Kidney (tissue), 14 donors: ENCODE results near the gene SERPINA12. TPM values are rescaled to one million over a fixed set of nuclear protein-coding genes. Genes with fewer than 3 reads are reported as not detected.
A peak's percentile ranks its signal among the peaks of the same experiment; 100 is the strongest.

ENCODE experiments used
- DNase-seq, 5 donors: peaks; one replicate each; pipeline ENCODE4 v3.0.0-alpha.2; 2013 to 2020
- FAIRE-seq: peaks from 2 replicates; lab custom pipeline; 2012; peaks lifted over from hg19 to GRCh38; lab: Jason Lieb, UNC
- H3K27ac ChIP-seq, 2 donors: one replicate each; pipeline ENCODE4 v1.7.0; 2013; ENCODE audit warnings: low read depth in 2 of 2, low read length in 2 of 2, inconsistent platforms in 1 of 2
- H3K27me3 ChIP-seq: one replicate; pipeline ENCODE4 v1.7.1; 2013; ENCODE audit warnings: low read length, inconsistent platforms; ENCODE audit not compliant: control insufficient read depth, insufficient read depth
- H3K36me3 ChIP-seq, 3 donors: one replicate each; pipeline versions ENCODE4 v1.7.0 to v1.7.1; 2013; ENCODE audit warnings: low read length in 3 of 3, control low read depth in 1 of 3, inconsistent platforms in 1 of 3; ENCODE audit not compliant: insufficient read depth in 3 of 3, control insufficient read depth in 2 of 3
- H3K4me1 ChIP-seq, 3 donors: one replicate each; pipeline versions ENCODE4 v1.7.0 to v1.7.1; 2013; ENCODE audit warnings: low read length in 3 of 3, inconsistent platforms in 1 of 3, low read depth in 1 of 3; ENCODE audit not compliant: control insufficient read depth in 2 of 3, insufficient read depth in 2 of 3
- H3K4me3 ChIP-seq, 3 donors: one replicate each; pipeline versions ENCODE4 v1.7.0 to v1.8.1; 2013; ENCODE audit warnings: low read length in 3 of 3, control low read depth in 1 of 3, inconsistent platforms in 1 of 3
- H3K9ac ChIP-seq, 3 donors: one replicate each; pipeline versions ENCODE4 v1.7.0 to v1.7.1; 2013; ENCODE audit warnings: low read length in 3 of 3, control low read depth in 1 of 3, inconsistent platforms in 1 of 3
- H3K9me3 ChIP-seq, 3 donors: one replicate each; pipeline versions ENCODE4 v1.7.0 to v1.7.1; 2013; ENCODE audit warnings: low read length in 3 of 3, control low read depth in 1 of 3, inconsistent platforms in 1 of 3; ENCODE audit not compliant: control insufficient read depth in 2 of 3, insufficient read depth in 1 of 3
- CTCF ChIP-seq: IDR thresholded peaks from 3 replicates; pipeline ENCODE4 v1.5.1; 2012; ENCODE audit warnings: mild to moderate bottlenecking, moderate library complexity, borderline replicate concordance; ENCODE audit not compliant: insufficient read depth; ENCODE audit errors: extremely low read depth
- intact Hi-C: fragments of 100-400 bp; cut with DNase I; formaldehyde crosslinking; loops from one replicate; pipeline ENCODE4 v1.11.1; 2022
- polyA plus RNA-seq: library from polyadenylated mRNA; stranded (reverse); fragments of 350-450 nt; fragmentation: Illumina TruSeq; extraction: RNeasy Lipid Tissue Mini Kit (QIAGEN cat#74804); gene quantifications from one replicate; pipeline ENCODE4 v1.2.3, GENCODE V29; 2014; ENCODE audit warnings: low read depth, low replicate concordance; ENCODE audit not compliant: insufficient read depth
- total RNA-seq: library from RNA; stranded (reverse); fragmentation: NEBNext Ultra II Directional; extraction: Animal tissue kit (Norgen Biotek cat#: 25700); gene quantifications from one replicate; pipeline ENCODE4 v1.2.1, GENCODE V29; 2021
- donor health status: control.
- donor health status: control.
- donor health status: control.
- donor health status: control.
- donor health status: control.
- donor health status: DM: yes; HTN: yes; CAD: no.
- donor health status: Normal renal cell carcinoma (clear cell type).

SERPINA12 gene
- total and polyA plus RNA-seq, 2 donors from 2014 or later = not detected

DNA sequence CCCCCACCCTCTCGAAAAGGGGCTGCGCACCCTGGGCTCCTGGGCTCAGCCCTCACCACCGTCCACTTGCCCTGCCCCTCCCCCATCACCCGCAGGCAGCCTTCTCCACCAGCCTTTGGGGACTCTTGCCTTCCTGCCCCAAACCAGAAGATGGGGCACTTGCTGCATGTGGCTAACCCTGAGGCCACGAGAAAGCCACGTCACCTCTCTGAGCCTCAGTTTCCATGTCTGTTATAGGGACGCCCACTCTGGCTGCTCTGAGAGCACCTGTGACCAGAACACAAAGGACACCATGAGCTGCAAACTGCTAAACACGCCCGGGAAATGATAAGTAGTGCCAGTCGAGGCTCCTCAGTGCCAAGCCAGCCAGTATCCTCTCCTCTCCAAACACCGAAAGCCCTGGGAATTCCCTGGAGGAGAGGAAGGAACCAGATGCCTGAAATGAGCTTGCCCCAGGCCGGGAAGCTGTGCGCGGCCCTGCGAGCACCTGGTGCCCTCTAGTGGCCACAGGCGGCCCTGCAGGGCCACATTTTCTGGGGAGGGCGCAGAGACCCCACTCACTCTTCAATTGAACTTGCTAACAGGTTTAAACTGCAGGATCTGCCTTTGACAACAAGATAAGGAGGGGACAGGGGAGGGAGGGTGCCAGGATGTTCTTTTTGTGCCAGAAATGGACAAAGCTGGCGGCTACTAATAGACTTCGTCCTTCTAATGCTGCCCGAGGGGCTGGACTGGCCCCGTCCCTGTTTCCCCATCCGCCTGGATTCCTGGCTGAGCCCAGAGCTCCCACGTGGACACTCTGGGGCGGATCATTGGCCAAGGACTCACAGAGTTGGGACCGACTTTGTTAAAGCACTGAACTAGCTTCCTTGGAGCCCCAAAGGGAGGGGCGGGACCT lies 23.1 kb downstream of the SERPINA12 start:
- Histone ChIP-seq H3K9me3 (no peaks in the 10 kb centered on the region), H3K9ac (peak overlapping the region in 1 of 3 donors; percentile 34), H3K27me3 (no peaks in the 10 kb centered on the region), H3K4me3 (peak overlapping the region in 2 of 3 donors; percentile 25 to 34), H3K4me1 (peaks cover 0 to 9% (median 0%) of the 10 kb centered on the region in 3 donors), H3K36me3 (no peaks in the 10 kb centered on the region), H3K27ac (no peak overlapping the region)
- FAIRE-seq (no peak), DNase-seq (peak in 4 of 5 donors; percentile 70 to 82 (median 76))
- peak; percentile 92 for TF ChIP-seq CTCF
- intact Hi-C loops = no loop called here

GRCh38 chr14:94484481-94484880 lies 24.8 kb downstream of the SERPINA12 start:
- intact Hi-C loops = no loop called here
- Histone ChIP-seq H3K4me1 (peaks cover 0 to 9% (median 0%) of the 10 kb centered on the region in 3 donors), H3K9me3 (no peaks in the 10 kb centered on the region), H3K36me3 (no peaks in the 10 kb centered on the region), H3K27ac (no peak overlapping the region), H3K9ac (no peak overlapping the region), H3K27me3 (no peaks in the 10 kb centered on the region), H3K4me3 (no peak overlapping the region)
- DNase-seq (no peak), FAIRE-seq (no peak)
- no peak for TF ChIP-seq CTCF

DNA sequence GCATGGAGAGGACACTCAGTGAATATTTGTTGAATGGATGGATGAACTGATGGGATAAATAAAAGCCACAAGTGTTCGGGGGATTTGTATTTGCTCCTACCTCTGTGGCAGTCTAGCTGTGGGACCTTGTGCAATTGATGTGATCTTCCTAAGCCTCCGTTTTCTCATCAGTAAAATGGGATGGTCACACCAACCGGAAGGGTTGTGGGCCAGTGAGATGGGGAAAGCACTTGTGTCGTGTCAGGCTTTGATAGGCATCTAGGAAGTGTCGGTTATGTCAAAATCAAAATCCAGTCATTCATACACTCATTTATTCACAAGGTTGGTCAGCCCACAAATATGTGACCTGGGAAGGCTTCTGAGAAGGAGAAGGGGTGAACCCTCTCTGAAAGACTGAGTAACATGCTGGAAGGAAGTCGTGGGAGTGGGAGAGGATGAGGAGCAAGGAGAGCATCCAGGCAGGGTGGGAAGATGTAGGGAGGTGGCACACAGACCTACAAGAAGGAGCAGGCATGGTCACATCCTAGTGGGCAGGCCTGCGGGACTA lies 25.5 kb downstream of the SERPINA12 start:
- Histone ChIP-seq H3K4me1 (peaks cover 0 to 9% (median 0%) of the 10 kb centered on the region in 3 donors), H3K27me3 (no peaks in the 10 kb centered on the region), H3K4me3 (no peak overlapping the region), H3K9me3 (peaks cover 0 to 4% (median 3%) of the 10 kb centered on the region in 3 donors), H3K9ac (no peak overlapping the region), H3K27ac (no peak overlapping the region), H3K36me3 (no peaks in the 10 kb centered on the region)
- DNase-seq (no peak), FAIRE-seq (no peak)
- no peak for TF ChIP-seq CTCF
- intact Hi-C loops = no loop called here
